GM19023 (cell line): Measurements from ENCODE around the gene TSPAN18.

Experiments
- ATAC-seq: cut with Tn5 transposase; IDR thresholded peaks from one replicate; pipeline ENCODE4 v1.9.1; 2021; ENCODE audit warnings: mild to moderate bottlenecking, moderate library complexity; ENCODE audit not compliant: unreplicated experiment

The TSPAN18 gene

GRCh38 chr11:44906649-44907048 is 179.9 kb downstream of the TSPAN18 start:
- no peak for ATAC-seq

GRCh38 chr11:44909557-44909956 is 182.8 kb downstream of the TSPAN18 start:
- ATAC-seq: no peak

- no peak for ATAC-seq
Measured at GRCh38 chr11:44910591-44910990, 183.8 kb downstream of the TSPAN18 start.

- ATAC-seq: peak; percentile 71
Measured at GRCh38 chr11:44911029-44911814, 184.5 kb downstream of the TSPAN18 start.

GRCh38 chr11:44912270-44912987 is 185.7 kb downstream of the TSPAN18 start:
- ATAC-seq: no peak

GRCh38 chr11:44913502-44913901 is 186.7 kb downstream of the TSPAN18 start:
- ATAC-seq: no peak

- ATAC-seq: no peak
Measured at GRCh38 chr11:44914105-44914504, 187.3 kb downstream of the TSPAN18 start.

GRCh38 chr11:44915004-44915403 is 188.2 kb downstream of the TSPAN18 start:
- no peak for ATAC-seq

GRCh38 chr11:44915621-44916020 is 188.9 kb downstream of the TSPAN18 start:
- ATAC-seq: no peak

GRCh38 chr11:44916331-44916730 is 189.6 kb downstream of the TSPAN18 start:
- ATAC-seq: no peak

GRCh38 chr11:44916801-44917385 is 190.1 kb downstream of the TSPAN18 start:
- ATAC-seq: no peak

- ATAC-seq: no peak
Measured at GRCh38 chr11:44917741-44918140, 191.0 kb downstream of the TSPAN18 start.

- ATAC-seq: no peak
Measured at GRCh38 chr11:44920451-44920850, 193.7 kb downstream of the TSPAN18 start.

GRCh38 chr11:44923115-44923514 is 196.4 kb downstream of the TSPAN18 start:
- ATAC-seq: no peak

- no peak for ATAC-seq
Measured at GRCh38 chr11:44923806-44924205, 197.0 kb downstream of the TSPAN18 start.

- no peak for ATAC-seq
Measured at GRCh38 chr11:44926036-44926435, 199.3 kb downstream of the TSPAN18 start.

GRCh38 chr11:44927174-44927661 is 200.5 kb downstream of the TSPAN18 start:
- ATAC-seq: no peak

GRCh38 chr11:44928144-44928543 is 201.4 kb downstream of the TSPAN18 start:
- ATAC-seq: no peak

- no peak for ATAC-seq
Measured at GRCh38 chr11:44928816-44929215, 202.1 kb downstream of the TSPAN18 start.

- no peak for ATAC-seq
Measured at GRCh38 chr11:44930588-44931302, 204.0 kb downstream of the TSPAN18 start.

GRCh38 chr11:44931466-44931865 is 204.7 kb downstream of the TSPAN18 start:
- ATAC-seq: no peak
